ENCODE results near the gene CCDC192. TPM values are rescaled to one million over a fixed set of nuclear protein-coding genes. Genes with fewer than 3 reads are reported as not detected.

CCDC192 gene
- total and polyA plus RNA-seq, 2 experiments from 2014 or later = 0.40 TPM; not detected in 1

GRCh38 chr5:127839496-127840197 lies 136.5 kb downstream of the CCDC192 start:
- H3K4me2 ChIP-seq = no peak overlapping the region

More at GRCh38 chr5:127839496-127840197, 136.5 kb downstream of the CCDC192 start:
- Histone ChIP-seq H3K9me2 (ENCODE audit: insufficient read depth) (no peaks in the 10 kb centered on the region), H3K27ac (ENCODE audit: low read depth) (no peak overlapping the region), H3K4me3 (no peak overlapping the region), H3F3A (replicated peaks; ENCODE audit: low read depth) (no peaks in the 10 kb centered on the region), H3K36me3 (ENCODE audit: insufficient read depth) (no peaks in the 10 kb centered on the region), H3K4me1 (ENCODE audit: insufficient read depth) (no peaks in the 10 kb centered on the region), H4K20me1 (replicated peaks; ENCODE audit: insufficient read depth) (no peaks in the 10 kb centered on the region), H2AFZ (no peak overlapping the region), H3K79me2 (replicated peaks; ENCODE audit: insufficient read depth) (no peaks in the 10 kb centered on the region), H3K27me3 (ENCODE audit: insufficient read depth) (no peaks in the 10 kb centered on the region)
- Mint-ChIP-seq H3K4me1 (peaks cover 8% of the 10 kb centered on the region), H3K4me3 (no peak overlapping the region), H3K27me3 (ENCODE audit: insufficient read depth, low read depth, poor library complexity) (no peaks in the 10 kb centered on the region), H3K36me3 (ENCODE audit: low read depth) (no peaks in the 10 kb centered on the region), H3K27ac (no peak overlapping the region), H3K9me3 (no peaks in the 10 kb centered on the region; the same call in 1 of the 3 replicates)
- ATAC-seq = no peak
- no peak for DNase-seq (ENCODE audit: low spot score)
- TF ChIP-seq EZH2phosphoT487 (IDR thresholded peaks at IDR 0.05; ENCODE audit: unreplicated experiment) (no peak), JUNB (IDR thresholded peaks at IDR 0.05; ENCODE audit: unreplicated experiment) (no peak), ZNF331 (CRISPR knock-in tag; IDR thresholded peaks at IDR 0.05; ENCODE audit: low read depth) (no peak), NANOG (IDR thresholded peaks at IDR 0.05; ENCODE audit: borderline replicate concordance) (no peak), ETS1 (IDR thresholded peaks at IDR 0.05) (no peak), EZH2 (IDR thresholded peaks at IDR 0.05; ENCODE audit: low read depth, unreplicated experiment) (no peak), REST (IDR thresholded peaks at IDR 0.05; ENCODE audit: unreplicated experiment) (no peak), ZNF114 (CRISPR knock-in tag; IDR thresholded peaks at IDR 0.05) (no peak), CREB1 (CRISPR knock-in tag; IDR thresholded peaks at IDR 0.05; ENCODE audit: low read depth) (no peak), POLR2AphosphoS5 (IDR thresholded peaks at IDR 0.05; ENCODE audit: low read depth) (no peak), STAT1 (IDR thresholded peaks at IDR 0.05; ENCODE audit: unreplicated experiment) (no peak), CTCF (conservative IDR thresholded peaks at IDR 0.05; ENCODE audit: low read depth in 2 of 2) (no peak), ZNF462 (CRISPR knock-in tag; IDR thresholded peaks at IDR 0.05) (no peak)
